ENCODE measurements around the gene KRT25. TPM values are rescaled to one million over a fixed set of nuclear protein-coding genes. Genes with fewer than 3 reads are reported as not detected.

Gene KRT25
- total and polyA plus RNA-seq, 2 of the 8 experiments (the other 6 are each of a cell fraction or from before 2014, with no cell fraction given), result not detected

DNA sequence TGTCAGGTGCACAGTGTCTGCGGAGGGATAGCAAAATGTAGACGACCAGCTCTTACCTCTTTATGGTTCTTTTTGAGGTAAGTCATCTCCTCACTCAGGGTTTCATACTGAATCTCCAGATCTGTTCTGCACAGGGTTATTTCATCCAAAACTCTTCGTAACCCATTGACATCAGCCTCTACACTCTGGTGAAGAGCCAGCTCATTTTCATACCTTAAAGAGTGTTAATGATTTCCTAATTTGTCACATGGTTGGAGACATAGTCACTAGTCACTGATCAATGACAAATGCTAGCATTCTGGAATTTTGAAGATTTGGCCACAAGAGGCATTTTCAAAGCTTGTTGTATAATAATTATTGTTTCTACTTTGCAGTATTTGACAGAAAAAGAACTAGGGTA, 1.3 kb downstream of the KRT25 start:
- Histone ChIP-seq H3K27ac (ENCODE audit: low read depth, low read length) (no peak overlapping the region), H3K9ac (replicated peaks in 1 of 4; ENCODE audit: extremely low read depth in 1 of 4, low read depth in 3 of 4, low read length in 3 of 4) (no peak overlapping the region)

More for the DNA sequence above, 1.3 kb downstream of the KRT25 start:
- Histone ChIP-seq H3K27me3 (replicated peaks in 1 of 4; ENCODE audit: control insufficient read depth in 3 of 4, extremely low read depth in 1 of 4, insufficient read depth in 3 of 4, low read length in 3 of 4) (peaks cover 0 to 1% (median 0%) of the 10 kb centered on the region in 4 experiments; a peak in 1 of 7 replicates), H3K56ac (replicated peaks; ENCODE audit: insufficient read length, low read depth, low read length) (no peak overlapping the region), H3K79me1 (ENCODE audit: low read depth, low read length) (no peaks in the 10 kb centered on the region), H4K5ac (ENCODE audit: insufficient read length, low read depth, low read length) (no peak overlapping the region), H3K4me2 (ENCODE audit: insufficient read depth in 1 of 2, low read depth in 2 of 2, low read length in 2 of 2) (no peak overlapping the region), H2BK12ac (ENCODE audit: low read depth, low read length) (no peak overlapping the region), H2BK20ac (ENCODE audit: low read length) (no peak overlapping the region), H3K79me2 (ENCODE audit: control insufficient read depth in 1 of 2, insufficient read depth in 2 of 2, low read length in 2 of 2) (no peaks in the 10 kb centered on the region), H3K23ac (ENCODE audit: insufficient read length) (no peak overlapping the region), H2BK120ac (replicated peaks; ENCODE audit: low read depth, low read length) (no peak overlapping the region), H2AK5ac (ENCODE audit: low read depth, low read length) (no peak overlapping the region), H3K18ac (ENCODE audit: extremely low read depth, low read length) (no peak overlapping the region), H3K4me3 (ENCODE audit: extremely low read depth in 1 of 4, insufficient read depth in 2 of 4, low read depth in 3 of 4, low read length in 4 of 4) (no peak overlapping the region), H3K36me3 (ENCODE audit: control insufficient read depth in 2 of 4, insufficient read depth in 4 of 4, low read length in 3 of 4) (no peaks in the 10 kb centered on the region), H2BK5ac (ENCODE audit: low read depth, low read length) (no peak overlapping the region), H2BK15ac (ENCODE audit: low read length) (no peak overlapping the region), H3K14ac (ENCODE audit: insufficient read length) (no peak overlapping the region), H3K23me2 (ENCODE audit: low read depth, low read length) (no peaks in the 10 kb centered on the region; the same call in 1 of the 2 replicates), H2AFZ (ENCODE audit: low read length) (no peak overlapping the region), H4K91ac (replicated peaks; ENCODE audit: insufficient read length, low read length) (no peak overlapping the region), H3K4ac (replicated peaks; ENCODE audit: insufficient read length, low read depth, low read length) (no peak overlapping the region), H3K4me1 (replicated peaks in 1 of 4; ENCODE audit: control insufficient read depth in 3 of 4, insufficient read depth in 4 of 4, low read length in 3 of 4) (no peaks in the 10 kb centered on the region), H4K20me1 (replicated peaks in 1 of 2; ENCODE audit: control insufficient read depth in 1 of 2, insufficient read depth in 2 of 2, low read length in 2 of 2) (no peaks in the 10 kb centered on the region), H3K9me3 (ENCODE audit: insufficient read depth in 2 of 2, low read depth in 1 of 2, low read length in 1 of 2) (no peaks in the 10 kb centered on the region; a peak in 1 of 4 replicates), H4K8ac (ENCODE audit: extremely low read depth, insufficient read depth, low read length) (no peak overlapping the region)
- POLR2A ChIA-PET (ENCODE audit: partially characterized antibody), result interaction anchor here (0.9 kb wide), 1 partner anchor 127 kb away, joined by 3 read pairs; no protein-coding TSS in a partner anchor
- FAIRE-seq (no peak), DNase-seq (ENCODE audit: low read depth in 1 of 2, low spot score in 2 of 2) (no peak)
- CTCF ChIA-PET (ENCODE audit: partially characterized antibody), result no interaction called here
- WGBS, 2 experiments (ENCODE audit: extremely low coverage in 1 of 2, insufficient coverage in 1 of 2, insufficient read length in 1 of 2, insufficient replicate concordance in 2 of 2, low coverage in 1 of 2, low lambda C conversion rate in 2 of 2, missing lambda C conversion rate in 1 of 2), result 89% methylated on average over 3 of the region's 3 CpGs; no CpG with 5 or more reads in 1 of the 2 experiments
- TF ChIP-seq ASH2L (IDR thresholded peaks at IDR 0.05; ENCODE audit: low read length) (no peak), PHF8 (conservative IDR thresholded peaks at IDR 0.05; ENCODE audit: low read depth, low read length) (no peak), NRF1 (IDR thresholded peaks at IDR 0.05; ENCODE audit: low read depth, low read length) (no peak), BACH1 (IDR thresholded peaks at IDR 0.05; ENCODE audit: low read length) (no peak), POLR2AphosphoS5 (IDR thresholded peaks at IDR 0.05; ENCODE audit: low read depth, low read length) (no peak), CHD2 (IDR thresholded peaks at IDR 0.05; ENCODE audit: low read length) (no peak), BCL11A (IDR thresholded peaks at IDR 0.05; ENCODE audit: low read depth in 2 of 2, low read length in 2 of 2) (no peak), SUZ12 (IDR thresholded peaks at IDR 0.05; ENCODE audit: low read length) (no peak), YY1 (IDR thresholded peaks at IDR 0.05; ENCODE audit: low read depth, low read length) (no peak), RXRA (IDR thresholded peaks at IDR 0.05; ENCODE audit: insufficient read depth, low read depth, low read length) (no peak), FOSL1 (IDR thresholded peaks at IDR 0.05; ENCODE audit: insufficient read depth, low read depth, low read length) (no peak)
